Mesodermal cell (in vitro differentiated cells): ENCODE measurements around the gene CD247.

Experiments
- H3K27ac ChIP-seq: 2 replicates; pipeline ENCODE4 v1.7.0; 2013; ENCODE audit warnings: mild to moderate bottlenecking, low read depth, low read length, moderate library complexity; ENCODE audit not compliant: severe bottlenecking
- H3K36me3 ChIP-seq: 2 replicates; pipeline ENCODE4 v1.7.1; 2013; ENCODE audit warnings: mild to moderate bottlenecking, low read length, moderate library complexity; ENCODE audit not compliant: control insufficient read depth, insufficient read depth
- H3K4me1 ChIP-seq: one replicate; pipeline ENCODE4 v1.7.1; 2013; ENCODE audit warnings: mild to moderate bottlenecking, low read length; ENCODE audit not compliant: insufficient read depth, control insufficient read depth, poor library complexity, severe bottlenecking
- H3K4me3 ChIP-seq: 2 replicates; pipeline ENCODE4 v1.7.0; 2013; ENCODE audit warnings: low read length, control low read depth, mild to moderate bottlenecking; ENCODE audit not compliant: insufficient read depth, poor library complexity, severe bottlenecking; ENCODE audit errors: extremely low read depth
- H3K9me3 ChIP-seq: 2 replicates; pipeline ENCODE4 v1.7.1; 2013; ENCODE audit warnings: mild to moderate bottlenecking, low read length, moderate library complexity; ENCODE audit not compliant: control insufficient read depth
- WGBS, 2 experiments: methylation state at CpG; one replicate each; pipeline ENCODE4 v1.1.5; 2013; ENCODE audit warnings: missing lambda C conversion rate in 2 of 2; ENCODE audit not compliant: insufficient coverage in 2 of 2; 5-methylcytosine and 5-hydroxymethylcytosine counted together

The CD247 gene

DNA sequence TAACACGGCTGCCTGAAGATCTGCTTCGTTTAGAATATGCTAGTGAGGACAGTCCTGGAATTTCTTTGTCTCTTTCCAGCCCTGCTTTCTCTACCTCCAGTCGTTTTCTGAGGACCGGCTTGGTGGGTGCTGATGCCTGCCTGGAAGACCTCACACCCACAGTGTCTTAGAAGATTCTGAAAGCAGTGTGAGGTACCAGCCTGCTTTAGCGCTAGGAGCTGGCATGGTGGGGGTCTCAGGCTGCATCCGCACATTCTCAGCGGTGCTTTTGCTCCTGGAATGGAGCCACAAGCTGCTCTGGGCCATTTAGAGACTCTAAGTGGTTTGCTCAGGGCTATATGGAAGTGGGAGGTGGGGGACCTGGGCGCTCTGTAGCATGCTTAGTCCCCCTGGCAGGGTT lies 61.4 kb downstream of the CD247 start:
- H3K4me3 ChIP-seq, result no peak overlapping the region
- H3K4me1 ChIP-seq, result no peaks in the 10 kb centered on the region
- H3K9me3 ChIP-seq, result no peaks in the 10 kb centered on the region
- WGBS, 2 experiments, result 76 to 78% methylated on average over 7 to 8 of the region's 8 CpGs
- no peak overlapping the region for H3K27ac ChIP-seq
- no peaks in the 10 kb centered on the region for H3K36me3 ChIP-seq

DNA sequence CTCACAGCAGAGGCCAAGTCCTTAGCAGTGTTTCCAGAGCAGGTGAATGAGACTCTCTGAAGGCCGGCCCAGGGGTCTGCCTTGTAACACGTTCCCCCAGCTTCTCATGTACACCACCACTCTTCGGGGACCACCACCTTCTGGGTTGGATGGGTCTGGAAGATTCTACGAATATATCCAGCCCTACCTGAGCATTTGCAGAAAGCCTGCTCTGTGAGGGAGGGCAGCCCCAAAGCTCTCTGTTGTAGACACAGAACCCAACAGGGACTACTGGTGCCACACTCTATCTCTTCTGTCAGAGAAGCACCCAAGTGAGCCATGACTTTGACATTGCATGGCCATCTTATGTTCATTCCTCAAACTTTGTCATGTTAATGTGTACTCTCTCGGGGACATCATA lies 61.8 kb downstream of the CD247 start:
- Histone ChIP-seq H3K27ac (no peak overlapping the region), H3K4me1 (no peaks in the 10 kb centered on the region), H3K4me3 (no peak overlapping the region), H3K9me3 (no peaks in the 10 kb centered on the region), H3K36me3 (no peaks in the 10 kb centered on the region)
- WGBS, 2 experiments, result 85 to 96% methylated on average over 3 of the region's 5 CpGs

DNA sequence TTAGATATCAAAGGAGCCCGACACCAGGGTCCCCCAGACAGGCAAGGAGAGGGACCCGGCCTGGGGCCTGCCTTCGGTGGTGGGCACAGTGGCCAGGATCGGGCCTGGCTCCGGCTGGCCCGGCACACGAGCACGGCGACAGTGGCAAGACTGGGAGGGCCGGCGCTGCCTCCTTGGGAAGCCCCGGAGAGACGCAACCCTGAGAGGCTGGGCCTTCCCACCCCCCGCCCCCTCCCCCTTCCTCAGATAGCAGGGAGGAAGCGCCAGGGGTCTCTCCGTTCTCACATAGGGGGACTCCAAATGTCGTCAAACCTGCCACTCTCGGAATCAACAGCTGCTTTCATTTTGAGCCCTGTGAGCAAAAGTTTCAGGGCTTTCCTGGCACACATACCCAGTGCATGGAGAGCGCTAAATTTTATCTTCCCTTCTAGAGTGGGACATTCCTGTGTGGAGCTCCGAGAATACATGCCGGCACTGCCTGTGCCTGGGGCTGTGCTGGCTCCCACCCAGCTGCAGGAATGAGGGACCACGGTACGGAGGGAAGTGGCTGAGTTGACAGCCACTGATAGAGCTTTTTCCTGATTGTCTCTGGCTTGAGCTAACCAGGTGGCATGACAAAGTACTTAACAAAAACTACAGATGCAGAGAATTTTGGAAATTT lies 62.4 kb downstream of the CD247 start:
- 8 to 18% methylated on average over 15 to 19 of the region's 23 CpGs for WGBS, 2 experiments
- Histone ChIP-seq H3K4me3 (peak overlapping the region; percentile 57), H3K4me1 (no peaks in the 10 kb centered on the region), H3K9me3 (no peaks in the 10 kb centered on the region), H3K27ac (no peak overlapping the region), H3K36me3 (no peaks in the 10 kb centered on the region)

DNA sequence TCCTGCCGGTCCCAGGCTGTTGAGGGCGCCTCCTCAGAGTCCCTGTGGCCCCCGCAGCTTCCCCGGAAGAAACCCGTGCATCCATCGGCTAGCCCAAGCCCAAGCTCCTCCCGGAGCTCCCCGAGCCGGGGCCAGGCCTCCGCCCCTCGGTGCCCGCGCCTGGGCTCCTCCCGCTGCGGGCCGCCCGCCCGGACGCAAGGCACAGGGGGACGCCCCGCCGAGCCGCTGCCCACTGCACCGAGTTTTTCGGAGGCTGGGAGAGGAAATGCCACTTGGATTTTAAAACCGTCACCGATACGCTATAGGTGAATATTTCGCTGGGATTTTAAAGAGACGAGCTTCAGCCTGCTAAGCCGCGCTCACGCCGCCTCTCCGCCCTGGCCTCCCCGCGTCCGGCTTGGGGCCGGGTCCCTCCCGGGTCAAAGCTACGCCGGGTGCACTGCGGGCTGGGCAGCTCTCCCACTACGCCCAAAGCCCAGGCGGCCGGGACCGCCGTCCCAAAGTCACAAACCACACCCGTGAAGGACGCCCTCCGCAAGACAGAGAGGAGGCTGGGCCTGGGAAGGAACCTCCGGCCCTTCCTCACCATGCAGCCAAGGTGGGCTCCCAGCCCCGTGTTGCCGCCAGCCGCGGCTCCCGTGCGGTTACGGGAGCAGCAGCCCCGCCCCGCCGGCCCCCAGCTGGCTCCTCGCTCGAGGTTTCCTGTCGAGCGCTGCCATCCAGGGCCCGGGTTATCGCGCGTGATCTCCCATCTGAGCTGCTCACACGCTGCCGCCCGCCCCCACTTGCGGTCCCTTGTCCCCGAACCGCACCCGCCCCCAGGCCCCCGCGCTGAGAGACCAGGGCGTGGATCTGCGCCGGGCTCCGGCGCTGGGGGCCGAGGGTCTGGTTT lies 63.2 kb downstream of the CD247 start:
- H3K27ac ChIP-seq, result no peak overlapping the region
- no peaks in the 10 kb centered on the region for H3K9me3 ChIP-seq
- 0 to 1% methylated on average over 68 to 73 of the region's 85 CpGs for WGBS, 2 experiments
- no peaks in the 10 kb centered on the region for H3K36me3 ChIP-seq
- peak overlapping the region; percentile 57 for H3K4me3 ChIP-seq
- H3K4me1 ChIP-seq, result no peaks in the 10 kb centered on the region

DNA sequence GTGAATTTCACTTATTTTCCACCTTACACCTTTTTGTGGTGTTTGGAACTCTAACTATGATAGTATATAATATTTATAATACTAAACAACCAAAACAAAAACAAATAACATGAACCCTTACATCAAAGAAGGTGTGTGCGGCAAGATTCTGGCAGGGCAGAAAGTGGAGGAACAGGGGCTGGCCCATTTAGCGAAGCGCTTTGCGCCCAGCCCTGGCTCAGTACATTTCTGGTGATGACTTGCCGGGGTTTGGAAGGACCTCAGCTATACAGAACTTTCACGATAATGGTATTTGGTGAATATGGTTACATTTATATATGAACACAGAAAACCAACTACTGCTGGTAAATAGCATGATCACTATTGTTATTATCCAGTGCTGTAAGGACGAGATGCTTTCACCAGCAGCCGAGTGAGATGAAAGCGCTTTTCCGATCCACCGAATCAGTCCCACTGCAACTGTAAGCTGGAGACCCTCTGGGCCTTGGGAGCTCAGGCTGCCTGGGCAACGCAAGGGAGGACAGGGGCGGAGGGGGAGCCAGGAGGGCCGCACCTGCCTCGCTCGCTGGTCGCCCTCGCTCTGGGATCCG lies 63.9 kb downstream of the CD247 start:
- WGBS, 2 experiments, result 6 to 24% methylated on average over 13 to 16 of the region's 19 CpGs
- Histone ChIP-seq H3K4me3 (peak overlapping the region; percentile 57), H3K27ac (no peak overlapping the region), H3K9me3 (no peaks in the 10 kb centered on the region), H3K4me1 (no peaks in the 10 kb centered on the region), H3K36me3 (no peaks in the 10 kb centered on the region)

DNA sequence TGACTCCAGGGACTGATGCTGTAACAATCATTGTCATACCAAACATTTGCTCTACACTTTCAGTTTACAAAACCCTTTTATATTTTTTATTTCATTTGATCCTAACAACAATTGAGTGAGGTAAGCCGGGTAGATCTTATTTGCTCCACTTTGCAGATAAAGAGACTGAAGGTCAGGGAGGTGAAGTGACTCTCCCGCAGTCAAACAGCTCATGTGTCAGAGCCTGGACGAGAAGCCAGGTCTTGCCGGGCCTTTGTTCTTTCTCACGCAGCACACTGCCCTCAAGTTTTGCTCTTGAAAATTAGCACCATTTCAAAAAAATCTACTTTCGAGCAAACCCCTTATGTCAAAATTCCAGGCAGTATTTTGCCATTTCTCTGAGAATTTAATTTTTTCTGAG lies 65.2 kb downstream of the CD247 start:
- Histone ChIP-seq H3K9me3 (no peaks in the 10 kb centered on the region), H3K4me1 (no peaks in the 10 kb centered on the region), H3K36me3 (no peaks in the 10 kb centered on the region), H3K4me3 (no peak overlapping the region), H3K27ac (no peak overlapping the region)
- WGBS, 2 experiments, result 67 to 75% methylated on average over 4 of the region's 6 CpGs

DNA sequence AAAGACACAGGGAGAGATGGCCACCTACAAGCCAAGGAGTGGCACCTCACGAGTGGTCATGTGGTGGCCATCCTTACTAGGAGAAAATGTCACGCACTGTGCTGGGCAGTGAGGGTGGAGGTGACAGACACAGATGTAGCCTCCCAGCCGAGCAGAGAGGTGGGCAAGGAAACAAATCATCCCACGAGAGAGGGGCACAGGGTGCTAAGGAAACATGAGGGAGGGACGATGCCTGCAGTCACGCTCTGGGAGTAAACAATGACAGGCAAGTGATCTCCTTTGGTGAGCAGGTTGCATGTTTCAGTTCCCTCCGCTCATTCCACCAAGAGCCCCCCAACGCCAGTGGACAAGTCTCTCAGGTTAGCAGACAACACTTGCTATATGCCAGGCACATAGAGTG lies 65.8 kb downstream of the CD247 start:
- H3K36me3 ChIP-seq, result no peaks in the 10 kb centered on the region
- WGBS, 2 experiments, result 88 to 90% methylated on average over 5 to 7 of the region's 8 CpGs
- no peaks in the 10 kb centered on the region for H3K9me3 ChIP-seq
- H3K27ac ChIP-seq, result no peak overlapping the region
- no peak overlapping the region for H3K4me3 ChIP-seq
- H3K4me1 ChIP-seq, result no peaks in the 10 kb centered on the region

DNA sequence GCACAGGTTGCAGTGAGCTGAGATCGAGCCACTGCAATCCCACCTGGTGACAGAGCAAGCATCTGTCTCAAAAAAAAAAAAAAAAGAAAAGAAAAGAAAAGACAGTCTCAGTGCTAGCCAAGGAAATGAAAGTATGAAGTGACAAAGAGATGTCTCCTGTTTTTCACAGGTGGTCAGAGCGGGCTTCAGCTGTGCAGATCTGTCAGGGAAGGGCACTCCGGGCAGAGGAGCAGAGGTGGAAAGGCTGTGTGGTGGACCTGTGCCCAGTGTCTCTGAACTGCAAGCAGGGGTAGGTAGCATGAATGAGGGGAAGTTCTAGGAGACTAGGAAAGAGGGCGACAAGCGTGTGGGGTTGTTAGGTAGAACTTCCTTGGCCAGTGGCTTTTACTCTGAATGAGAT lies 67.5 kb downstream of the CD247 start:
- Histone ChIP-seq H3K36me3 (no peaks in the 10 kb centered on the region), H3K4me3 (no peak overlapping the region), H3K4me1 (no peaks in the 10 kb centered on the region), H3K27ac (no peak overlapping the region), H3K9me3 (no peaks in the 10 kb centered on the region)
- 75 to 97% methylated on average over 2 to 4 of the region's 5 CpGs for WGBS, 2 experiments

DNA sequence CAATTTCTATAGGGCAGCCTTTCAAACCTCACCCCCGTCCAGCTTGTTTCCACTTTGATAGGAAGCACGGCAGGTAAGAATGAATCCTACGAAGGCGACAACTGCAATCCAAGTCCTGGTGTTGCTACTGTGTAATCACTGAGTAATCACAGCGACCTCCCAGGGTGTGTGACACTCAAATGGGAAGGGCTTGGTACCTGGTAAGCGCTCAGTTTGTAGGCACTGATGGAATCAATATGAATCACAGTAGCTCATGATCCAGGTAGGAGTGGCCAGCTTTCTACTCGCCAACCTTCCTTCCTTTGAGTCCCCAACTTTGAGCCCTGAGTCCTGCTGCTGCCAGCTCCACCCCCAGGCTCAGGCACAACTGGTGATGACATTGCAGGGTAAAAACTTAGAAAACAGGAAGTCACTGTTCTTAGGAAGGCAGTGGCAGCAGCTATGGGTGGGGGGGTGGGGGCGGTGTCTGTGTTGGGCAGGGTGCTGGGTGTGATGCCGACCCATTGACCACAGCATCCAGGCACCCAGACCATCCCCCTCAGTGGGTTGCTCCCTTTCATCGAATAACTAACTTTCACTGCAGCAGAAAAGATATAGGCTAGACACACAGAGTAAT lies 70.7 kb downstream of the CD247 start:
- Histone ChIP-seq H3K9me3 (no peaks in the 10 kb centered on the region), H3K4me3 (no peak overlapping the region), H3K4me1 (no peaks in the 10 kb centered on the region), H3K27ac (no peak overlapping the region), H3K36me3 (no peaks in the 10 kb centered on the region)
- 50 to 73% methylated on average over 7 of the region's 10 CpGs for WGBS, 2 experiments

DNA sequence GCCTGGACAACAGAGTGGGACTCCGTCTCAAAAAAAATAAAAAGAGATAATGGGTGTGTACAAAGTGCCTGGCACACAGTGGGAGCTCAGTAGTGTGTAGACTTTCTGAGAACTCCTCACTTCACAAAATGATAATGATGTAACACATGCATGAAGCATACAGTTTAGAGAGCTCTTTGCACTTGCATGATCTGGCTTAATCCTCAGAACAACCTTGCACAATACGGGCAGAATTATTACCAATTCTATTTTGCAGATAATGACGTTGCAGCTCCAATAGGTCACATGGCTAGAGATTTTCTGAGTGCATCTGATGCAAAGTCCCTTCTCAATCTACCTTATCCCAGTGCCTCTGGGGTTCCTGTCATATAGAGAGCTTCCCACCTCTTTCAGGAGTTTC lies 71.4 kb downstream of the CD247 start:
- 86 to 93% methylated on average over 2 to 3 of the region's 3 CpGs for WGBS, 2 experiments
- no peaks in the 10 kb centered on the region for H3K4me1 ChIP-seq
- no peaks in the 10 kb centered on the region for H3K36me3 ChIP-seq
- H3K4me3 ChIP-seq, result no peak overlapping the region
- no peak overlapping the region for H3K27ac ChIP-seq
- no peaks in the 10 kb centered on the region for H3K9me3 ChIP-seq
